ENCODE data around the gene CERK. TPM values are rescaled to one million over a fixed set of nuclear protein-coding genes. Genes with fewer than 3 reads are reported as not detected.
A peak's percentile ranks its signal among the peaks of the same experiment; 100 is the strongest.
"Not testable (repeated sequence)": the region's sequence is repeated elsewhere in the genome, so short reads cannot be mapped to it uniquely, and the experiment has no call there.

Gene CERK
- polyA plus RNA-seq (ENCODE audit: insufficient read length in 4 of 4) = 10 to 100 TPM; 50.5 to 58.6 (median 52.7) TPM

GRCh38 chr22:46737976-46738646 lies at the start of gene CERK:
Gene CERK, minus strand, starts transcription at chr22:46738252. Its CDS starts 104 bp downstream, at chr22:46738148.
- no peak for DNase-seq (ENCODE audit: low read depth in 4 of 4, low spot score in 2 of 4)

GRCh38 chr22:46783721-46784120 lies 45.7 kb upstream of the CERK start:
- DNase-seq (ENCODE audit: low read depth in 4 of 4, low spot score in 2 of 4) = no peak

GRCh38 chr22:46782200-46782599 lies 44.1 kb upstream of the CERK start:
- DNase-seq (ENCODE audit: low read depth in 4 of 4, low spot score in 2 of 4) = not testable (repeated sequence)

GRCh38 chr22:46781291-46781690 lies 43.2 kb upstream of the CERK start:
- DNase-seq (ENCODE audit: low read depth in 4 of 4, low spot score in 2 of 4) = no peak

- no peak for DNase-seq (ENCODE audit: low read depth in 4 of 4, low spot score in 2 of 4)
Observed at GRCh38 chr22:46780453-46780852, 42.4 kb upstream of the CERK start.

GRCh38 chr22:46779651-46780050 lies 41.6 kb upstream of the CERK start:
- DNase-seq (ENCODE audit: low read depth in 4 of 4, low spot score in 2 of 4) = no peak

- no peak for DNase-seq (ENCODE audit: low read depth in 4 of 4, low spot score in 2 of 4)
Observed at GRCh38 chr22:46779023-46779422, 41.0 kb upstream of the CERK start.

- DNase-seq (ENCODE audit: low read depth in 4 of 4, low spot score in 2 of 4) = no peak
Observed at GRCh38 chr22:46777609-46777970, 39.5 kb upstream of the CERK start.

- no peak for DNase-seq (ENCODE audit: low read depth in 4 of 4, low spot score in 2 of 4)
Observed at GRCh38 chr22:46776876-46777608, 39.0 kb upstream of the CERK start.

GRCh38 chr22:46775850-46776826 lies 38.1 kb upstream of the CERK start:
- no peak for DNase-seq (ENCODE audit: low read depth in 4 of 4, low spot score in 2 of 4)

- DNase-seq (ENCODE audit: low read depth in 4 of 4, low spot score in 2 of 4) = no peak
Observed at GRCh38 chr22:46774980-46775849, 37.2 kb upstream of the CERK start.

- DNase-seq (ENCODE audit: low read depth in 4 of 4, low spot score in 2 of 4) = no peak
Observed at GRCh38 chr22:46774253-46774979, 36.4 kb upstream of the CERK start.

- no peak for DNase-seq (ENCODE audit: low read depth in 4 of 4, low spot score in 2 of 4)
Observed at GRCh38 chr22:46773076-46773475, 35.0 kb upstream of the CERK start.

GRCh38 chr22:46770726-46771125 lies 32.7 kb upstream of the CERK start:
- DNase-seq (ENCODE audit: low read depth in 4 of 4, low spot score in 2 of 4) = no peak

GRCh38 chr22:46770151-46770641 lies 32.1 kb upstream of the CERK start:
- DNase-seq (ENCODE audit: low read depth in 4 of 4, low spot score in 2 of 4) = no peak

- no peak for DNase-seq (ENCODE audit: low read depth in 4 of 4, low spot score in 2 of 4)
Observed at GRCh38 chr22:46769706-46770105, 31.7 kb upstream of the CERK start.

- DNase-seq (ENCODE audit: low read depth in 4 of 4, low spot score in 2 of 4) = peak in 1 of 4 donors; percentile 24
Observed at GRCh38 chr22:46769191-46769675, 31.2 kb upstream of the CERK start.

- no peak for DNase-seq (ENCODE audit: low read depth in 4 of 4, low spot score in 2 of 4)
Observed at GRCh38 chr22:46767249-46767985, 29.4 kb upstream of the CERK start.
